NCI-H128 (cell line): ENCODE measurements around the gene TAPBPL.

ENCODE experiments used
- DNase-seq: peaks from one replicate; lab custom pipeline; 2025; ENCODE audit not compliant: unreplicated experiment; lab: John Stamatoyannopoulos, UW

The TAPBPL gene

GRCh38 chr12:6435961-6436715 lies 15.7 kb upstream of the TAPBPL start:
- DNase-seq = no peak

- DNase-seq = no peak
Observed at GRCh38 chr12:6437586-6437985, 14.3 kb upstream of the TAPBPL start.

- no peak for DNase-seq
Observed at GRCh38 chr12:6438345-6438744, 13.5 kb upstream of the TAPBPL start.

GRCh38 chr12:6440391-6440790 lies 11.5 kb upstream of the TAPBPL start:
- no peak for DNase-seq

- DNase-seq = no peak
Observed at GRCh38 chr12:6442836-6443235, 9.0 kb upstream of the TAPBPL start.

- no peak for DNase-seq
Observed at GRCh38 chr12:6443361-6443983, 8.4 kb upstream of the TAPBPL start.

- DNase-seq = no peak
Observed at GRCh38 chr12:6444031-6444430, 7.8 kb upstream of the TAPBPL start.

GRCh38 chr12:6444704-6445688 lies 6.8 kb upstream of the TAPBPL start, which contains the start of gene CD27:
TSS of gene CD27 (plus strand) at chr12:6444955. CDS start at chr12:6445096, 141 bp downstream.
- no peak for DNase-seq

- no peak for DNase-seq
Observed at GRCh38 chr12:6450091-6450868, 1.6 kb upstream of the TAPBPL start.

- DNase-seq = no peak
Observed at GRCh38 chr12:6450869-6451347, 934 bp upstream of the TAPBPL start.

- DNase-seq = peak; percentile 15
Observed at GRCh38 chr12:6452245-6452943, 552 bp downstream of the TAPBPL start.

GRCh38 chr12:6452944-6453630 lies 1.2 kb downstream of the TAPBPL start:
- DNase-seq = no peak

- DNase-seq = no peak
Observed at GRCh38 chr12:6457220-6457945, 5.5 kb downstream of the TAPBPL start.

- no peak for DNase-seq
Observed at GRCh38 chr12:6458281-6459003, 6.6 kb downstream of the TAPBPL start.

GRCh38 chr12:6459004-6459337 lies 7.1 kb downstream of the TAPBPL start:
- DNase-seq = no peak

GRCh38 chr12:6460751-6461371 lies 9.0 kb downstream of the TAPBPL start:
- DNase-seq = no peak

- no peak for DNase-seq
Observed at GRCh38 chr12:6461401-6462233, 9.8 kb downstream of the TAPBPL start.
